ENCODE measurements around the gene ARRDC2.

Gene ARRDC2

DNA sequence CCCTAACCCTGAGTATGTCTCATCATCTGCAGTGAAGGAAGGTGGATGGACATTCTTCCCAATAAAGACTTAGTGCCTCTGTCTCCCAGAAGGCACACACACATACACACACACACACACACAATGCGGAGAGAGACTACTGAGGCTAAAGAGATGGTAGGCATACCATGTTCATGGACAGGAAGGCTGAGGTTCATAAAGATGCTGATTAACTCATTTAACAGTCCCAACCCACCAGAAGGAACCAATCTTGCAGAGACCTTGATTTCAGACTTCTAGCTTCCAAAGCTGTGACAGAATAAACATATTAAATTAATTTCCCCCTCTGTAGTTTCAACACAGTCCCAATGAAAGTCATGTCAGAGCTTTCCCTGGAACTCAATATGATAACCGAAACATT is 33.1 kb downstream of the ARRDC2 start:
- no peak for DNase-seq (ENCODE audit: extremely low read depth, insufficient read length)
- no peaks in the 10 kb centered on the region for H3K36me3 ChIP-seq (ENCODE audit: control insufficient read depth, insufficient read depth, low read length)

GRCh38 chr19:18043676-18044075 is 35.7 kb downstream of the ARRDC2 start:
- H3K27me3 ChIP-seq (replicated peaks; ENCODE audit: control insufficient read depth, insufficient read depth, low read length): no peaks in the 10 kb centered on the region; the same call in 1 of the 2 replicates
- H3K36me3 ChIP-seq (ENCODE audit: control insufficient read depth, insufficient read depth, low read length): no peaks in the 10 kb centered on the region
- H3K4me3 ChIP-seq (replicated peaks; ENCODE audit: low read depth, low read length): no peak overlapping the region
- DNase-seq (ENCODE audit: extremely low read depth, insufficient read length): no peak
- TF ChIP-seq CTCF (IDR thresholded peaks at IDR 0.05; ENCODE audit: insufficient read depth, low read length, poor library complexity, severe bottlenecking): no peak

More for the DNA sequence above, 33.1 kb downstream of the ARRDC2 start:
- H3K4me3 ChIP-seq (replicated peaks; ENCODE audit: low read depth, low read length): no peak overlapping the region
- TF ChIP-seq CTCF (IDR thresholded peaks at IDR 0.05; ENCODE audit: insufficient read depth, low read length, poor library complexity, severe bottlenecking): no peak
- H3K27me3 ChIP-seq (replicated peaks; ENCODE audit: control insufficient read depth, insufficient read depth, low read length): no peaks in the 10 kb centered on the region; the same call in 1 of the 2 replicates

DNA sequence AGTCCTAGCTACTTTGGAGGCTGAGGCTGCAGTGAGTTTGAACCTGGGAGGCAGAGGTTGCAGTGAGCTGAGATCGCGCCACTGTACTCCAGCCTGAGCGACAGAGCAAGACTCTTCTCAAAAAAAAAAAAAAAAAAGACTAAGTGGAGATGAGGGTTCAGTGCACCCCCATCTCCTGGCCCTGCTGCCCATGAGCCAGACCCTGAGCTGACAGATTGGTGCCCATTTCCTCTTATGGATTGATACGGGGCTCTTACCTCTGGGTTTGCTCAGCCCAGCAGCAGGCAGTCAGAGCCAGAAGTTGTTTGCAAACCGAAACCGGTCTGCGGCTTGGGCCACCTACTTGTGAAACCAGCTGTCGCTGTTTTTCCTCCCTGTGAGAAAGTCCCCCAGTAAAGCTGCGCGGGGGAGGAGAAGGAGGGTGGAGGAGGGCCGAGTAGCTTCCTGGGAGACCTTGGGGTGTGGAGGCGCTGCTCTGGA is 36.9 kb downstream of the ARRDC2 start:
- H3K36me3 ChIP-seq (ENCODE audit: control insufficient read depth, insufficient read depth, low read length): no peaks in the 10 kb centered on the region
- H3K4me3 ChIP-seq (replicated peaks; ENCODE audit: low read depth, low read length): no peak overlapping the region
- DNase-seq (ENCODE audit: extremely low read depth, insufficient read length): peak; percentile 83
- no peaks in the 10 kb centered on the region; the same call in 1 of the 2 replicates for H3K27me3 ChIP-seq (replicated peaks; ENCODE audit: control insufficient read depth, insufficient read depth, low read length)
- no peak for TF ChIP-seq CTCF (IDR thresholded peaks at IDR 0.05; ENCODE audit: insufficient read depth, low read length, poor library complexity, severe bottlenecking)

GRCh38 chr19:18045307-18046050 is 37.5 kb downstream of the ARRDC2 start:
- H3K27me3 ChIP-seq (replicated peaks; ENCODE audit: control insufficient read depth, insufficient read depth, low read length): no peaks in the 10 kb centered on the region; the same call in 1 of the 2 replicates
- TF ChIP-seq CTCF (IDR thresholded peaks at IDR 0.05; ENCODE audit: insufficient read depth, low read length, poor library complexity, severe bottlenecking): no peak
- no peak for DNase-seq (ENCODE audit: extremely low read depth, insufficient read length)
- no peaks in the 10 kb centered on the region for H3K36me3 ChIP-seq (ENCODE audit: control insufficient read depth, insufficient read depth, low read length)
- no peak overlapping the region for H3K4me3 ChIP-seq (replicated peaks; ENCODE audit: low read depth, low read length)

DNA sequence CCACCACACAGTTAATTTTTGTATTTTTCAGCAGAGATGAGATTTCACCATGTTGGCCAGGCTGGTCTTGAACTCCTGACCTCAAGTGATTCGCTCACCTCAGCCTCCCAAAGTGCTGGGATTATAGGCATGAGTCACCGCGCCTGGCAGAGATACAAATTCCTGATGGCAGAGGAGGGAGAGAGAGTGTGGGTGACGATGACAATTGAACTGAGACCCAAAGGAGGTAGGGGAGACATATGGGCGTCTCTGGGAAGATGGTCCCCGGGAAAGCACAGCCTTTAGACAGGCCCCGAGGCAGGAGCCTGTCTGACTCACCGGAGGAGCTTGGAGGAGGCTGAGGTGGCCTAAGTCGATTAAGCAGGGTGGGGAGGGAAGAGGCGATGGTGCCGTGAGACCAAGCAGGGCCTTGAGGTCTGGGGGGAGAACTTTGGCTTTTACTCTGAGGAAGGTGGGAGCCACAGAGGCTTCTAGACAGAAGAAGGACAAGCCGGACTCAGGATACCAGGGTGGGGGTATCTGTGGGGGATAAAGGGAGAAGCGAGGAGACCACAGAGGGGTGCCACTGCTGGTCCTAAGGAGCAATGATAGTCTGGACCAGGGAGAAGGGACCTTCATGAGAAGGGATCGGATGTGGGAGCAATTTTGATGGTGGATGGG is 38.2 kb downstream of the ARRDC2 start:
- Histone ChIP-seq H3K27me3 (replicated peaks; ENCODE audit: control insufficient read depth, insufficient read depth, low read length) (no peaks in the 10 kb centered on the region; the same call in 1 of the 2 replicates), H3K36me3 (ENCODE audit: control insufficient read depth, insufficient read depth, low read length) (no peaks in the 10 kb centered on the region), H3K4me3 (replicated peaks; ENCODE audit: low read depth, low read length) (no peak overlapping the region)
- TF ChIP-seq CTCF (IDR thresholded peaks at IDR 0.05; ENCODE audit: insufficient read depth, low read length, poor library complexity, severe bottlenecking): no peak
- no peak for DNase-seq (ENCODE audit: extremely low read depth, insufficient read length)
